Uterus (tissue), 4 donors: ENCODE results near the gene SMCO4. TPM values are rescaled to one million over a fixed set of nuclear protein-coding genes. Genes with fewer than 3 reads are reported as not detected.

Experiments
- DNase-seq, 2 donors: peaks; one replicate each; pipeline ENCODE4 v3.0.0-alpha.2; 2019 to 2020
- H3K27ac ChIP-seq, 2 donors: fragments of 200-600 bp; sonication (generic); 1 replicate in 1 of 2; 2 replicates in 1 of 2; pipeline ENCODE4 v1.5.1; 2016 to 2018
- H3K27me3 ChIP-seq, 2 donors: fragments of 200-600 bp; sonication (generic); one replicate each; pipeline ENCODE4 v1.5.1; 2018 to 2019; ENCODE audit warnings: control low read depth in 1 of 2
- H3K36me3 ChIP-seq, 2 donors: fragments of 200-600 bp; sonication (generic); one replicate each; pipeline ENCODE4 v1.5.1; 2019; ENCODE audit warnings: control low read depth in 1 of 2
- H3K4me1 ChIP-seq, 2 donors: fragments of 200-600 bp; sonication (generic); one replicate each; pipeline ENCODE4 v1.5.1; 2018 to 2019; ENCODE audit warnings: control low read depth in 1 of 2
- H3K4me3 ChIP-seq, 2 donors: fragments of 200-600 bp; sonication (generic); 1 replicate in 1 of 2; 2 replicates in 1 of 2; pipeline ENCODE4 v1.5.1; 2018 to 2019; ENCODE audit warnings: mild to moderate bottlenecking in 1 of 2
- H3K9me3 ChIP-seq, 2 donors: fragments of 200-600 bp; sonication (generic); one replicate each; pipeline ENCODE4 v1.5.1; 2019; ENCODE audit warnings: control low read depth in 1 of 2
- POLR2A ChIP-seq, 2 donors: fragments of 450-650 bp; IDR thresholded peaks; one replicate each; pipeline ENCODE4 v1.6.1; 2016; ENCODE audit warnings: antibody characterized with exemption in 2 of 2, mild to moderate bottlenecking in 1 of 2, moderate library complexity in 1 of 2
- intact Hi-C: fragments of 100-400 bp; cut with DNase I; formaldehyde crosslinking; loops from one replicate; pipeline ENCODE4 v1.15.1; 2023; ENCODE audit warnings: low total_unique reads
- total RNA-seq, 4 donors: library from RNA; depleted of rRNA in 3 of 4; stranded (reverse); fragments of >200 nt in 3 of 4; gene quantifications; one replicate each; pipeline versions ENCODE4 v1.1.0 to v1.2.4, GENCODE V29; 2014 to 2023
- TF ChIP-seq, protein P1 (sequence below), 4 experiments: fragments of 200-600 bp in 2 of 4; fragments of 450-650 bp in 2 of 4; sonication (generic) in 2 of 4; IDR thresholded peaks; one replicate each; pipeline ENCODE4 v1.5.1; 2016 to 2019; ENCODE audit warnings: antibody characterized with exemption in 4 of 4, mild to moderate bottlenecking in 2 of 4, moderate library complexity in 1 of 4
- donor health status: DM: yes; HTN: yes; CAD: no.

SMCO4 gene
- total RNA-seq, 4 donors from 2014 or later: 7.2 to 30.0 (median 17.7) TPM

- TF ChIP-seq, protein P1, sequence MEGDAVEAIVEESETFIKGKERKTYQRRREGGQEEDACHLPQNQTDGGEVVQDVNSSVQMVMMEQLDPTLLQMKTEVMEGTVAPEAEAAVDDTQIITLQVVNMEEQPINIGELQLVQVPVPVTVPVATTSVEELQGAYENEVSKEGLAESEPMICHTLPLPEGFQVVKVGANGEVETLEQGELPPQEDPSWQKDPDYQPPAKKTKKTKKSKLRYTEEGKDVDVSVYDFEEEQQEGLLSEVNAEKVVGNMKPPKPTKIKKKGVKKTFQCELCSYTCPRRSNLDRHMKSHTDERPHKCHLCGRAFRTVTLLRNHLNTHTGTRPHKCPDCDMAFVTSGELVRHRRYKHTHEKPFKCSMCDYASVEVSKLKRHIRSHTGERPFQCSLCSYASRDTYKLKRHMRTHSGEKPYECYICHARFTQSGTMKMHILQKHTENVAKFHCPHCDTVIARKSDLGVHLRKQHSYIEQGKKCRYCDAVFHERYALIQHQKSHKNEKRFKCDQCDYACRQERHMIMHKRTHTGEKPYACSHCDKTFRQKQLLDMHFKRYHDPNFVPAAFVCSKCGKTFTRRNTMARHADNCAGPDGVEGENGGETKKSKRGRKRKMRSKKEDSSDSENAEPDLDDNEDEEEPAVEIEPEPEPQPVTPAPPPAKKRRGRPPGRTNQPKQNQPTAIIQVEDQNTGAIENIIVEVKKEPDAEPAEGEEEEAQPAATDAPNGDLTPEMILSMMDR (IDR thresholded peaks at IDR 0.05): no peak
- TF ChIP-seq POLR2A (IDR thresholded peaks at IDR 0.05): no peak
- no peaks in the 10 kb centered on the region for H3K27me3 ChIP-seq
- no peak overlapping the region for H3K4me3 ChIP-seq
- intact Hi-C loops: no loop called here
- no peaks in the 10 kb centered on the region for H3K4me1 ChIP-seq
- no peaks in the 10 kb centered on the region for H3K9me3 ChIP-seq
- H3K36me3 ChIP-seq: no peaks in the 10 kb centered on the region
- DNase-seq: no peak
- no peak overlapping the region for H3K27ac ChIP-seq
Measured at GRCh38 chr11:93563857-93564256, 20.7 kb upstream of the SMCO4 start.

GRCh38 chr11:93560199-93560932, 17.2 kb upstream of the SMCO4 start:
- H3K4me3 ChIP-seq: no peak overlapping the region

GRCh38 chr11:93559681-93560080, 16.5 kb upstream of the SMCO4 start:
- intact Hi-C loops: no loop called here
- H3K27me3 ChIP-seq: no peaks in the 10 kb centered on the region
- H3K9me3 ChIP-seq: no peaks in the 10 kb centered on the region
- no peak overlapping the region for H3K4me3 ChIP-seq
- H3K4me1 ChIP-seq: no peaks in the 10 kb centered on the region
- H3K27ac ChIP-seq: no peak overlapping the region
- no peaks in the 10 kb centered on the region for H3K36me3 ChIP-seq
- TF ChIP-seq POLR2A (IDR thresholded peaks at IDR 0.05): no peak
- TF ChIP-seq, protein P1 (IDR thresholded peaks at IDR 0.05): no peak
- DNase-seq: no peak

More at GRCh38 chr11:93560199-93560932, 17.2 kb upstream of the SMCO4 start:
- Histone ChIP-seq H3K27ac (no peak overlapping the region), H3K4me1 (no peaks in the 10 kb centered on the region), H3K9me3 (no peaks in the 10 kb centered on the region), H3K27me3 (no peaks in the 10 kb centered on the region), H3K36me3 (no peaks in the 10 kb centered on the region)
- intact Hi-C loops: no loop called here
- no peak for TF ChIP-seq POLR2A (IDR thresholded peaks at IDR 0.05)
- TF ChIP-seq, protein P1 (IDR thresholded peaks at IDR 0.05): no peak
- no peak for DNase-seq

GRCh38 chr11:93552874-93553273, 9.7 kb upstream of the SMCO4 start:
- H3K9me3 ChIP-seq: no peaks in the 10 kb centered on the region
- DNase-seq: no peak
- no peaks in the 10 kb centered on the region for H3K27me3 ChIP-seq
- no peak overlapping the region for H3K27ac ChIP-seq
- no peaks in the 10 kb centered on the region for H3K36me3 ChIP-seq
- no peaks in the 10 kb centered on the region for H3K4me1 ChIP-seq
- H3K4me3 ChIP-seq: no peak overlapping the region
- no peak for TF ChIP-seq POLR2A (IDR thresholded peaks at IDR 0.05)
- TF ChIP-seq, protein P1 (IDR thresholded peaks at IDR 0.05): no peak
- intact Hi-C loops: no loop called here

DNA sequence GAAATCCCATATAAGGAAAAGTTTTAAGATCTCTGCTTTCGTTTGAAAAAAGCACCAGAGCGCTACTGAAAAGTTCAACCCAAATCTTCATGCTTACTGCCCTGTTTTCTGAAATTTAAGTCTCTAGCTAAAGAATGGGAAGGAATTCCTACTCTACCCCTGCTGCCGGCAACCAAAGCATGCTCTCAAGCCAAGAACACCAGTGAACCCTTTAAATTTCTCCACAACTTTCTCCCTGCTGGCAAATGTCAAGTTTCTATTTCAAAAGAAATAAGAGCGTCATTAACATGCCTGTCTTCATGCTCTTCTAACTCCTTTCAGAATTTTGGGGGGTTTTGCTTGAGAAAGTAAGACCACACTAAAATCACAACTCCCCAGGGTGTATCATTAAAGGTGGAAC, 6.8 kb upstream of the SMCO4 start:
- intact Hi-C loops: no loop called here
- TF ChIP-seq, protein P1 (IDR thresholded peaks at IDR 0.05): no peak
- TF ChIP-seq POLR2A (IDR thresholded peaks at IDR 0.05): no peak
- H3K4me1 ChIP-seq: no peaks in the 10 kb centered on the region
- no peak for DNase-seq
- H3K27me3 ChIP-seq: no peaks in the 10 kb centered on the region
- H3K4me3 ChIP-seq: no peak overlapping the region
- H3K9me3 ChIP-seq: no peaks in the 10 kb centered on the region
- H3K36me3 ChIP-seq: no peaks in the 10 kb centered on the region
- H3K27ac ChIP-seq: peak overlapping the region in 1 of 2 donors; percentile 5
